HL-60 (cell line): ENCODE measurements around the gene RUNX2.

Source experiments
- DNase-seq, 2 experiments: peaks; one replicate each; pipeline ENCODE4 v3.0.0-alpha.2; 2010 to 2020; ENCODE audit warnings: low read depth in 1 of 2, low spot score in 1 of 2
- H3K27ac ChIP-seq: fragments of 250-450 bp; sonication (Bioruptor Pico); replicated peaks from 2 replicates; pipeline ENCODE4 v1.5.1; 2020; ENCODE audit warnings: mild to moderate bottlenecking, moderate library complexity
- H3K27me3 ChIP-seq: fragments of 250-450 bp; sonication (Bioruptor Pico); 2 replicates; pipeline ENCODE4 v1.5.1; 2021; ENCODE audit warnings: mild to moderate bottlenecking, moderate library complexity; ENCODE audit not compliant: insufficient read depth, poor library complexity, severe bottlenecking
- H3K4me3 ChIP-seq: replicated peaks from 2 replicates; pipeline ENCODE4 v1.5.1; 2011; ENCODE audit warnings: mild to moderate bottlenecking, control low read depth, low read length; ENCODE audit not compliant: insufficient read depth
- GABPA ChIP-seq: IDR thresholded peaks from 2 replicates; pipeline ENCODE4 v1.6.1; 2012; ENCODE audit warnings: low read depth
- POLR2AphosphoS5 ChIP-seq: IDR thresholded peaks from 2 replicates; pipeline ENCODE4 v1.6.1; 2012; ENCODE audit warnings: low read depth
- SPI1 ChIP-seq: IDR thresholded peaks from 2 replicates; pipeline ENCODE4 v1.6.1; 2012; ENCODE audit warnings: low read depth, mild to moderate bottlenecking, borderline replicate concordance
- TF ChIP-seq, protein P1 (sequence below): IDR thresholded peaks from 2 replicates; pipeline ENCODE4 v1.6.1; 2012; ENCODE audit warnings: low read depth; ENCODE audit not compliant: insufficient replicate concordance
- TF ChIP-seq, protein P2 (sequence below): IDR thresholded peaks from one replicate; pipeline ENCODE4 v1.5.1; 2011; ENCODE audit warnings: low read length, control low read depth, inconsistent platforms; ENCODE audit not compliant: insufficient read depth

RUNX2 gene

DNA sequence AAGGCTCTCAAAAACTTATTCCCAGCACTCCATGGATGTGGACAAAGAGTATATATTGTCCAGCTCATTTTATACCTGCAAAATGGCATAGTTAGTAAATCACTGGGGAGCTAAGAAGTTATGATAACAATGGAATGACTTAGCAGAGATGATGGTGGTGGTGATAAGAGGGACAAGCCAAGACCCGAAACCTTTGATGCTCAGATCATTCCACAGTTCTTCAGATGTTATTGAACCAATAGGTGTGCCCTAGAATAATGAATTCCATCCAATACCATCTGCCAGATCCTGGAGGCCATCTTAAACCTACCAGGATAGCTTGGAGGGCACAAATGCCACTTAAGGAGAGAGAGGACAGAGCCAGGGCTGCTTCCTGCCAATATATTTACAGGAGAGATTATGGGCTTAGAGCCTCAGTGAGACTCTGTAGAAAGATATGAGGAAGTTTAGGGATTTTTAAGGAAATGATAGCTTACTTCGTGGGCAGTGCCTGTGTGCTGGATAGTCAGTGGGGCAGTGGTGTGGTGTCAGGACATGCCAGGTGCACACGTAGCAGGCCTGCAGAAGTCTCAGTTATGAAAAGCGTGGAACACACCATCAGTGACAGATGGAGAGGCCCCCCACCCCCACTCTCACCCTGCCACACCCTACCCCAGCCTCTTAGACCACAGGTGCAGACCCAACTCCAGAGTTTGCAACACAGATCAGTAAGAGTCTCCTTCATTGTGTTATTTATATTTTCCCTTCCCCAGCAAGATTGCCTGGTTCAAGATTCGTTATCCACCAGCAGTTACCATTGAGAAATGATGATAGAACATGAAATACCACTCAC lies 259.3 kb downstream of the RUNX2 start:
- no peak for DNase-seq
- TF ChIP-seq SPI1, result no peak
- TF ChIP-seq, protein P1, sequence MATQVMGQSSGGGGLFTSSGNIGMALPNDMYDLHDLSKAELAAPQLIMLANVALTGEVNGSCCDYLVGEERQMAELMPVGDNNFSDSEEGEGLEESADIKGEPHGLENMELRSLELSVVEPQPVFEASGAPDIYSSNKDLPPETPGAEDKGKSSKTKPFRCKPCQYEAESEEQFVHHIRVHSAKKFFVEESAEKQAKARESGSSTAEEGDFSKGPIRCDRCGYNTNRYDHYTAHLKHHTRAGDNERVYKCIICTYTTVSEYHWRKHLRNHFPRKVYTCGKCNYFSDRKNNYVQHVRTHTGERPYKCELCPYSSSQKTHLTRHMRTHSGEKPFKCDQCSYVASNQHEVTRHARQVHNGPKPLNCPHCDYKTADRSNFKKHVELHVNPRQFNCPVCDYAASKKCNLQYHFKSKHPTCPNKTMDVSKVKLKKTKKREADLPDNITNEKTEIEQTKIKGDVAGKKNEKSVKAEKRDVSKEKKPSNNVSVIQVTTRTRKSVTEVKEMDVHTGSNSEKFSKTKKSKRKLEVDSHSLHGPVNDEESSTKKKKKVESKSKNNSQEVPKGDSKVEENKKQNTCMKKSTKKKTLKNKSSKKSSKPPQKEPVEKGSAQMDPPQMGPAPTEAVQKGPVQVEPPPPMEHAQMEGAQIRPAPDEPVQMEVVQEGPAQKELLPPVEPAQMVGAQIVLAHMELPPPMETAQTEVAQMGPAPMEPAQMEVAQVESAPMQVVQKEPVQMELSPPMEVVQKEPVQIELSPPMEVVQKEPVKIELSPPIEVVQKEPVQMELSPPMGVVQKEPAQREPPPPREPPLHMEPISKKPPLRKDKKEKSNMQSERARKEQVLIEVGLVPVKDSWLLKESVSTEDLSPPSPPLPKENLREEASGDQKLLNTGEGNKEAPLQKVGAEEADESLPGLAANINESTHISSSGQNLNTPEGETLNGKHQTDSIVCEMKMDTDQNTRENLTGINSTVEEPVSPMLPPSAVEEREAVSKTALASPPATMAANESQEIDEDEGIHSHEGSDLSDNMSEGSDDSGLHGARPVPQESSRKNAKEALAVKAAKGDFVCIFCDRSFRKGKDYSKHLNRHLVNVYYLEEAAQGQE, result no peak
- TF ChIP-seq, protein P2, sequence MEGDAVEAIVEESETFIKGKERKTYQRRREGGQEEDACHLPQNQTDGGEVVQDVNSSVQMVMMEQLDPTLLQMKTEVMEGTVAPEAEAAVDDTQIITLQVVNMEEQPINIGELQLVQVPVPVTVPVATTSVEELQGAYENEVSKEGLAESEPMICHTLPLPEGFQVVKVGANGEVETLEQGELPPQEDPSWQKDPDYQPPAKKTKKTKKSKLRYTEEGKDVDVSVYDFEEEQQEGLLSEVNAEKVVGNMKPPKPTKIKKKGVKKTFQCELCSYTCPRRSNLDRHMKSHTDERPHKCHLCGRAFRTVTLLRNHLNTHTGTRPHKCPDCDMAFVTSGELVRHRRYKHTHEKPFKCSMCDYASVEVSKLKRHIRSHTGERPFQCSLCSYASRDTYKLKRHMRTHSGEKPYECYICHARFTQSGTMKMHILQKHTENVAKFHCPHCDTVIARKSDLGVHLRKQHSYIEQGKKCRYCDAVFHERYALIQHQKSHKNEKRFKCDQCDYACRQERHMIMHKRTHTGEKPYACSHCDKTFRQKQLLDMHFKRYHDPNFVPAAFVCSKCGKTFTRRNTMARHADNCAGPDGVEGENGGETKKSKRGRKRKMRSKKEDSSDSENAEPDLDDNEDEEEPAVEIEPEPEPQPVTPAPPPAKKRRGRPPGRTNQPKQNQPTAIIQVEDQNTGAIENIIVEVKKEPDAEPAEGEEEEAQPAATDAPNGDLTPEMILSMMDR, result no peak
- TF ChIP-seq POLR2AphosphoS5, result no peak
- no peak for TF ChIP-seq GABPA
- no peaks in the 10 kb centered on the region for H3K27me3 ChIP-seq
- H3K4me3 ChIP-seq, result no peak overlapping the region
- H3K27ac ChIP-seq, result no peak overlapping the region

DNA sequence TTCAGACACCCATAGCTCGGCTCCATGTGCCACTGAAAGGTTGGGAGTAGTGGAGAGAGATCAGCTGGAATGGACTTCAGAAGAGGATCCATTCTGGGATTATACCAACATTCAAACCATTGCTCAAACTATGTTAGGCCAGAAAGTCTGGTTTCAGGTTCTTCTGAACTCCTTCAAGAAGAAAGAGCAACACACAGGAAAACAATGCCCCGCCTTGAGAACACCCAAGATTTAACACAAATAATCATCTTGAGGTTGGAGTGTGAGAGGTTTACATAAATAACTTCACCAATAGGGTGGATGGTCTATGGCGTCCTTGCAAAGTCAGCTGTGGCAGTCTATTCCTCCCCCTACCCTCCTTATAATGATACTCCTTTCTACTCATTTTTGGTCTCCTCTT lies 261.2 kb downstream of the RUNX2 start:
- no peak overlapping the region for H3K27ac ChIP-seq
- H3K27me3 ChIP-seq, result no peaks in the 10 kb centered on the region
- DNase-seq, result no peak
- TF ChIP-seq, protein P2, result no peak
- TF ChIP-seq SPI1 (no peak), GABPA (no peak), POLR2AphosphoS5 (no peak)
- TF ChIP-seq, protein P1, result no peak
- H3K4me3 ChIP-seq, result no peak overlapping the region

DNA sequence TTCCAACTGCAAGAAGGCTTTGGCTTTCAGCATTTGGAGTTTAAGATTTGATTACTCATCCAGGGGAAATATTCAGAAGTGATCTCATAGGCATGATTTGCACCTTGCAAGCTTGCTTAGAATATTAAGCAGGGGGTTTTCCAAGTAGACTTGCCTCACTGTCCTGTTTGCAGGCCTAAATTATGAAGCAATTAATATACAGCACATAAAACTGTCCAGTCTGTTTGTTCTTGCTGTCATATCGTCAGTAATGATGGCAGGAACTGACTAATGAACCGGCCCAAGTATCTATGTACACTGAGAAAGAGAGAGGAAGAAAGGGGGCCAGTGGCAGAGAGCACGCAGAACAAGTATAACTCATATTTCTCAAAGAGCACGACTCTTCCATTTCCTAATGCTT lies 262.1 kb downstream of the RUNX2 start:
- no peak for DNase-seq
- Histone ChIP-seq H3K27me3 (no peaks in the 10 kb centered on the region), H3K4me3 (no peak overlapping the region), H3K27ac (no peak overlapping the region)
- TF ChIP-seq, protein P2, result no peak
- TF ChIP-seq, protein P1, result no peak
- TF ChIP-seq SPI1 (no peak), GABPA (no peak), POLR2AphosphoS5 (no peak)
